ENCODE measurements around the gene ARNT2. TPM values are rescaled to one million over a fixed set of nuclear protein-coding genes. Genes with fewer than 3 reads are reported as not detected.

The ARNT2 gene
- total and polyA plus RNA-seq, 10 of the 15 experiments (the other 5 are each of a cell fraction or from before 2014, with no cell fraction given), result 0.07 to 0.49 (median 0.09) TPM; not detected in 6

DNA sequence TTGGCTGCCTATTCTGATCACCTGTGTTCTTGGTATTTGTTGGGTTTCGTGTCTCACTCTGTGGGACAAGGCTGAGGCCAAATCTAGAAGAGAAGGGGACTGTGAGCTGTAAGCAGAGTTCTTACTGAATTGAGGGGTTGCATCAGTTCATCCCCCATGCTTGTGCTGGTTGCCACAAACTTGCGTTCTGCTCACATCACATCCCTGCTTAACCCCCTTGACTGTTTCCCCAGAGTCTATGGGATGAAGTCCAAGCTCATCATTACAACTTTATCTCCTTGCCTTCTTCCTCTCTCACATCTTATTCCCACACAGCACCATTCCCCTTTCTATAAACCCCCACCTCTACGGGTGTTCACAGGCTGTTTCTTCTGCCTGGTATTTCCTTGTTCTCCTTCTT, 147.2 kb downstream of the ARNT2 start:
- ATAC-seq, result no peak
- CTCF ChIA-PET, result no interaction called here
- Histone ChIP-seq H3K27me3 (replicated peaks in 1 of 2; ENCODE audit: control insufficient read depth in 2 of 2, insufficient read depth in 2 of 2, low read length in 1 of 2) (peaks cover 0 to 5% of the 10 kb centered on the region in 2 experiments; a peak in 2 of 4 replicates), H3K4me1 (ENCODE audit: control insufficient read depth, insufficient read depth, low read length) (peaks cover 7% of the 10 kb centered on the region), H3K9ac (ENCODE audit: control insufficient read depth, insufficient read depth, low read length) (no peak overlapping the region), H3K4me3 (no peak overlapping the region), H3K9me3 (replicated peaks; ENCODE audit: control insufficient read depth, insufficient read depth, low read length) (no peaks in the 10 kb centered on the region), H2AFZ (ENCODE audit: control insufficient read depth, low read depth, low read length) (no peak overlapping the region), H4K20me1 (ENCODE audit: control insufficient read depth, insufficient read depth) (no peaks in the 10 kb centered on the region), H3K79me2 (ENCODE audit: control insufficient read depth, insufficient read depth, low read length) (no peaks in the 10 kb centered on the region), H3K27ac (ENCODE audit: control insufficient read depth, insufficient read depth) (no peak overlapping the region), H3K4me2 (ENCODE audit: control insufficient read depth, insufficient read depth) (no peak overlapping the region), H3K36me3 (ENCODE audit: control insufficient read depth in 2 of 2, insufficient read depth in 2 of 2, low read length in 1 of 2) (no peaks in the 10 kb centered on the region)
- no TSS peak for BruUV-seq (replicated peaks)
- SMC1A ChIA-PET (ENCODE audit: uncharacterized antibody, unreplicated experiment), result no interaction called here
- 19% methylated on average over 3 of the region's 3 CpGs for WGBS (ENCODE audit: insufficient coverage, insufficient replicate concordance, low lambda C conversion rate, missing lambda C conversion rate)
- no peak for DNase-seq (ENCODE audit: low read depth, low spot score)
- intact Hi-C loops (cut with micrococcal nuclease; ENCODE audit: unreplicated experiment), result no loop called here
- FAIRE-seq, result no peak
- RAD21 ChIA-PET (ENCODE audit: unreplicated experiment), result no interaction called here
- in situ Hi-C loops (cut with MboI), result no loop called here
- no peak for TF ChIP-seq ZBTB4 (CRISPR knock-in tag; IDR thresholded peaks at IDR 0.05)
- TF ChIP-seq, protein P1, sequence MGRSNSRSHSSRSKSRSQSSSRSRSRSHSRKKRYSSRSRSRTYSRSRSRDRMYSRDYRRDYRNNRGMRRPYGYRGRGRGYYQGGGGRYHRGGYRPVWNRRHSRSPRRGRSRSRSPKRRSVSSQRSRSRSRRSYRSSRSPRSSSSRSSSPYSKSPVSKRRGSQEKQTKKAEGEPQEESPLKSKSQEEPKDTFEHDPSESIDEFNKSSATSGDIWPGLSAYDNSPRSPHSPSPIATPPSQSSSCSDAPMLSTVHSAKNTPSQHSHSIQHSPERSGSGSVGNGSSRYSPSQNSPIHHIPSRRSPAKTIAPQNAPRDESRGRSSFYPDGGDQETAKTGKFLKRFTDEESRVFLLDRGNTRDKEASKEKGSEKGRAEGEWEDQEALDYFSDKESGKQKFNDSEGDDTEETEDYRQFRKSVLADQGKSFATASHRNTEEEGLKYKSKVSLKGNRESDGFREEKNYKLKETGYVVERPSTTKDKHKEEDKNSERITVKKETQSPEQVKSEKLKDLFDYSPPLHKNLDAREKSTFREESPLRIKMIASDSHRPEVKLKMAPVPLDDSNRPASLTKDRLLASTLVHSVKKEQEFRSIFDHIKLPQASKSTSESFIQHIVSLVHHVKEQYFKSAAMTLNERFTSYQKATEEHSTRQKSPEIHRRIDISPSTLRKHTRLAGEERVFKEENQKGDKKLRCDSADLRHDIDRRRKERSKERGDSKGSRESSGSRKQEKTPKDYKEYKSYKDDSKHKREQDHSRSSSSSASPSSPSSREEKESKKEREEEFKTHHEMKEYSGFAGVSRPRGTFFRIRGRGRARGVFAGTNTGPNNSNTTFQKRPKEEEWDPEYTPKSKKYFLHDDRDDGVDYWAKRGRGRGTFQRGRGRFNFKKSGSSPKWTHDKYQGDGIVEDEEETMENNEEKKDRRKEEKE (IDR thresholded peaks at IDR 0.05), result no peak
- TF ChIP-seq ZBED1 (IDR thresholded peaks at IDR 0.05; ENCODE audit: borderline replicate concordance), result no peak
- no peak for TF ChIP-seq MTA2 (IDR thresholded peaks at IDR 0.05; ENCODE audit: low read depth)
- no peak for TF ChIP-seq FOXK2 (IDR thresholded peaks at IDR 0.05)
- no peak for TF ChIP-seq POLR2A (IDR thresholded peaks at IDR 0.05; ENCODE audit: low read depth, low read length)
- TF ChIP-seq KLF5 (IDR thresholded peaks at IDR 0.05; ENCODE audit: partially characterized antibody), result no peak
- no peak for TF ChIP-seq RFX5 (IDR thresholded peaks at IDR 0.05; ENCODE audit: low read depth, low read length)
- POLR2A ChIA-PET, result no interaction called here

All from GM12878 (cell line).